Spinal cord (tissue), 10 donors: ENCODE data around the gene OR2B3. TPM values are rescaled to one million over a fixed set of nuclear protein-coding genes. Genes with fewer than 3 reads are reported as not detected.
"Not testable (repeated sequence)": the region's sequence is repeated elsewhere in the genome, so short reads cannot be mapped to it uniquely, and the experiment has no call there.

Experiments used
- DNase-seq, 6 donors: peaks; one replicate each; pipeline versions ENCODE4 v3.0.0 to v3.0.0-alpha.2; 2013 to 2015; ENCODE audit warnings: low spot score in 6 of 6, low read depth in 4 of 6
- H3K27ac ChIP-seq: one replicate; pipeline ENCODE4 v1.5.1; 2013; ENCODE audit warnings: low read depth, low read length, control low read depth
- H3K27me3 ChIP-seq: one replicate; pipeline ENCODE4 v1.6.1; 2013; ENCODE audit warnings: low read length; ENCODE audit not compliant: control insufficient read depth, insufficient read depth
- H3K36me3 ChIP-seq: one replicate; pipeline ENCODE4 v1.6.1; 2013; ENCODE audit warnings: low read length; ENCODE audit not compliant: control insufficient read depth, insufficient read depth
- H3K4me1 ChIP-seq: one replicate; pipeline ENCODE4 v1.6.1; 2013; ENCODE audit warnings: low read length; ENCODE audit not compliant: control insufficient read depth, insufficient read depth
- H3K4me3 ChIP-seq: one replicate; pipeline ENCODE4 v1.5.1; 2013; ENCODE audit warnings: low read depth, low read length, control low read depth
- H3K9me3 ChIP-seq: one replicate; pipeline ENCODE4 v1.6.1; 2013; ENCODE audit warnings: low read length; ENCODE audit not compliant: control insufficient read depth, insufficient read depth
- WGBS: methylation state at CpG from one replicate; pipeline ENCODE4 v1.1.5; 2013; ENCODE audit warnings: missing lambda C conversion rate; ENCODE audit not compliant: insufficient coverage; 5-methylcytosine and 5-hydroxymethylcytosine counted together
- long read RNA-seq, 4 donors: transcript quantifications; one replicate each; lab custom pipeline, GENCODE V29; 2026
- polyA plus RNA-seq, 2 donors: library from polyadenylated mRNA; unstranded; fragments of 120-200 nt; gene quantifications; one replicate each; pipeline ENCODE4 v1.2.1, GENCODE V29; 2013; ENCODE audit not compliant: insufficient read length in 2 of 2
- total RNA-seq, 2 donors: library from RNA; depleted of rRNA in 1 of 2; stranded (reverse); fragments of 120-200 nt in 1 of 2; fragments of >200 nt in 1 of 2; gene quantifications; one replicate each; pipeline versions ENCODE4 v1.2.3 to v1.2.4, GENCODE V29; 2013 to 2014
- donor health status: healthy.

Gene OR2B3, protein sequence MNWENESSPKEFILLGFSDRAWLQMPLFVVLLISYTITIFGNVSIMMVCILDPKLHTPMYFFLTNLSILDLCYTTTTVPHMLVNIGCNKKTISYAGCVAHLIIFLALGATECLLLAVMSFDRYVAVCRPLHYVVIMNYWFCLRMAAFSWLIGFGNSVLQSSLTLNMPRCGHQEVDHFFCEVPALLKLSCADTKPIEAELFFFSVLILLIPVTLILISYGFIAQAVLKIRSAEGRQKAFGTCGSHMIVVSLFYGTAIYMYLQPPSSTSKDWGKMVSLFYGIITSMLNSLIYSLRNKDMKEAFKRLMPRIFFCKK
- total RNA-seq (not detected), polyA plus RNA-seq (not detected)
- long read RNA-seq, donor 1, result 0 reads
- long read RNA-seq, donor 2, result 0 reads
- long read RNA-seq, donor 3, result 0 reads
- long read RNA-seq, donor 4, result 0 reads

DNA sequence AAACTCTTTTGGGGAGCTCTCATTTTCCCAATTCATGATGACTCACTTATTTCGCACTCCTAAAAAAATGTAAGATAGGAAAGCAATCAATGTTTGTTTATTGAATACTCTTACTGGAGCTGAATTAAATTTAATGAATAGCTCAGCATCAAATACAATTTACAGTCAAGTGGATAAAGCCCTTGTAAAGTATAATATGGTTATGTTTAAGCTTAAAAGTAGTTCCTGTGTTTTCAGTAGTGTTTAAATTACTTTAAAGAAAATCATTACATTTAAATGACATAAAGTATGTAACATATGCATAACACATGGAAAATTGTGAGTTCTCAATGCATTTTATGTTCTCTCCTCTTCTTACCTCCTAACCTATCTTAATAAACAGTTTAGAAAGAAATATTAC, at the start of gene OR2B3:
TSS of gene OR2B3 (minus strand) at position 101 of the 400 bp plus-strand sequence. CDS start at position 36, 65 bp downstream.
- H3K9me3 ChIP-seq, result no peaks in the 10 kb centered on the region
- no peaks in the 10 kb centered on the region for H3K36me3 ChIP-seq
- H3K27ac ChIP-seq, result no peak within 1 kb of the TSS
- H3K4me3 ChIP-seq, result no peak within 1 kb of the TSS
- no CpG with 5 or more reads among the region's 1 CpG for WGBS
- no peaks in the 10 kb centered on the region for H3K4me1 ChIP-seq
- DNase-seq, result no peak
- no peaks in the 10 kb centered on the region for H3K27me3 ChIP-seq

DNA sequence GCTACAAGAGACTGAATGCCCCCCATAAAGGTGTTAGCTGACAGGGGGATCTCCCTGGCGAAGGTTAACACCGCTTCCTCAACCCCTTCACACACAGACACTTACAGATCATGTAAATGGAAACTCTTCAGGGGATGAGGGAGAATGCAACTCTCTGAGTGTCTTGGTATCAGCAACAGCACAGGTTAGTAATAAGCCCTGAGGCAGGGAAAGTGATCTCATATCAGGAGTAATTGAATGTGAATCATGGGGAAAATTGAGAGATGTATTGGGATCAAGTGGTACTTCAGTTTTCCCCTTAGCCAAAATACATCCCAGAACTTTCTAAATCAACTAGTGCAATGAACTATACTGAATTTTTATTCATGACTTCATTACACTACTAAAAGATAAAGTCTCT, 44.6 kb upstream of the OR2B3 start:
- WGBS, result no CpG with 5 or more reads among the region's 2 CpGs
- Histone ChIP-seq H3K27ac (no peak overlapping the region), H3K27me3 (no peaks in the 10 kb centered on the region), H3K9me3 (no peaks in the 10 kb centered on the region), H3K4me3 (no peak overlapping the region), H3K36me3 (no peaks in the 10 kb centered on the region), H3K4me1 (no peaks in the 10 kb centered on the region)
- no peak for DNase-seq

DNA sequence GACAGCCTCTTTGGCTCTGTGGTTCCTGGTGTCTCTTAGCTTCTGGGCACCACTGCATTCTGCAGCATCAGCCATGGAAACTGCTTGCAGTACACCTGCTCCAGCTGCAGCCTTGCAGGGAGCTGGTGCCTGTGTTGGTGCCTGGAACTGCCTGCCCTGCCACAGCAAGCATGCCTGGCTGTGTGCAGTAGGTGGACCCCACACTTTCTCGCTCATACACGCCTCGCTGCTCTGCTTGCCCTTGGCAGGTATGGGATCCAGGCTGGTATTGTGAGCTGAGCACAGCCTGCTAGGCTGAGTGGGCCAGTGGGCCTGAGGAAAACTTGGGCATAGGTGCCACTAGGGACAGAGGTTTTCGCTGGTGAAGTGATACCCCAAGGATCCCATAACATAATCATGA, 43.5 kb upstream of the OR2B3 start:
- H3K27ac ChIP-seq, result no peak overlapping the region
- 97% methylated on average over 3 of the region's 4 CpGs for WGBS
- H3K4me1 ChIP-seq, result no peaks in the 10 kb centered on the region
- no peak for DNase-seq
- H3K27me3 ChIP-seq, result no peaks in the 10 kb centered on the region
- no peaks in the 10 kb centered on the region for H3K36me3 ChIP-seq
- no peak overlapping the region for H3K4me3 ChIP-seq
- no peaks in the 10 kb centered on the region for H3K9me3 ChIP-seq

DNA sequence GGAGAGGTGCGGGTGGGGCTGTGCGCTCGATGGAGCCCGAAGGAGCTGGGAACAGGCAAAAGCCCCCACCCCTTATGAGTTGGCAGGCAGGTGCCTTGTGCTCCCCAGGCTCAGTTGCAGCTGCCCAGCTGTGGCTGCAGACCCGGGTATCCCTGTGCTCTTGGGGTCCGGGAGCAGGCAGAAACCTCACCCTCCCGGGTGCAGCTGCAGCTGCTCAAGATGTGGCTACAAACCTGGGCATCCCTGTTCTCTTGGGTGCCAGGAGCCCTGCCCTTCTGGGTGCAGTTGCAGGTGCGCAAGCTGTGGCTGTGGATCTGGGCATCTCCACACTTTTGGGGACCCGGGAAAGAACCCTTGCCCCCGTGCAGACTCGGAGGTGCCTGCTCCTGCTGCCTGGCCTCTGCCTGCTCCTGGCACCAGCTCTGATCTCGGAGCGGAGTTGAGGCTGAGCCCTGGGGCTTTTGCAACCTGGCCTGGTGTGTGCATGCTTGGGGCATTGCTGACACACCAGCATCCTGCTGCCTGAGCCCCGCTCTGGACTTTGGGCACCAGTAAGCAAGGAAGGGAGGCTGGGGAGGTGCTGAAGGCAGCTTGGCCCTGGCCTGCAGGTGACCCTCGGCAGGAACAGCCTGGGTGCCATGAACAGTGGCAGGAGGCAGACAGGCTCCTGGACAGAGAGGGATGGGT, 42.4 kb upstream of the OR2B3 start:
- Histone ChIP-seq H3K27me3 (no peaks in the 10 kb centered on the region), H3K27ac (no peak overlapping the region), H3K4me1 (no peaks in the 10 kb centered on the region), H3K9me3 (no peaks in the 10 kb centered on the region), H3K4me3 (no peak overlapping the region), H3K36me3 (no peaks in the 10 kb centered on the region)
- no peak for DNase-seq
- 79% methylated on average over 15 of the region's 15 CpGs for WGBS

DNA sequence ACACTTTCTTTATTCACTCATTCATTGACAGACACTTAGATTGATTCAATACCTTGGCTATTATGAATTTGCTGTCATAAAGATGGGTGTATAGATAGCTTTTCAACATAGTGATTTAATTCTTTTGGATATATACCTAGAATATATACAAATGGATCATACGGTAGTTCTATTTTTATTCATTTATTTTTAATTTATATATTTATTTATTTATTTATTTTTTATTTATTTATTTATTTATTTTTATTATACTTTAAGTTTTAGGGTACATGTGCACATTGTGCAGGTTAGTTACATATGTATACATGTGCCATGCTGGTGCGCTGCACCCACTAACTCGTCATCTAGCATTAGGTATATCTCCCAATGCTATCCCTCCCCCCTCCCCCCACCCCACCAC, 27.9 kb upstream of the OR2B3 start:
- H3K36me3 ChIP-seq, H3K4me1 ChIP-seq, H3K4me3 ChIP-seq, H3K27ac ChIP-seq, DNase-seq, H3K9me3 ChIP-seq, H3K27me3 ChIP-seq: not testable (repeated sequence)
- WGBS, result no CpG with 5 or more reads among the region's 3 CpGs

DNA sequence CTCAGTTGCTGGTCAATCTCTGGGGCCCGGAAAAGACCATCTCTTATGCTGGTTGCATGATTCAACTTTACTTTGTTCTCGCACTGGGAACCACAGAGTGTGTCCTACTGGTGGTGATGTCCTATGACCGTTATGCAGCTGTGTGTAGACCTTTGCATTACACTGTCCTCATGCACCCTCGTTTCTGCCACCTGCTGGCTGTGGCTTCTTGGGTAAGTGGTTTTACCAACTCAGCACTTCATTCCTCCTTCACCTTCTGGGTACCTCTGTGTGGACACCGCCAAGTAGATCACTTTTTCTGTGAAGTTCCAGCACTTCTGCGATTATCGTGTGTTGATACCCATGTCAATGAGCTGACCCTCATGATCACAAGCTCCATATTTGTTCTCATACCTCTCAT, 25.0 kb upstream of the OR2B3 start:
- no peaks in the 10 kb centered on the region for H3K36me3 ChIP-seq
- DNase-seq, result no peak
- WGBS, result 91% methylated on average over 6 of the region's 7 CpGs
- no peaks in the 10 kb centered on the region for H3K4me1 ChIP-seq
- no peaks in the 10 kb centered on the region for H3K9me3 ChIP-seq
- no peaks in the 10 kb centered on the region for H3K27me3 ChIP-seq
- H3K27ac ChIP-seq, result no peak overlapping the region
- H3K4me3 ChIP-seq, result no peak overlapping the region

DNA sequence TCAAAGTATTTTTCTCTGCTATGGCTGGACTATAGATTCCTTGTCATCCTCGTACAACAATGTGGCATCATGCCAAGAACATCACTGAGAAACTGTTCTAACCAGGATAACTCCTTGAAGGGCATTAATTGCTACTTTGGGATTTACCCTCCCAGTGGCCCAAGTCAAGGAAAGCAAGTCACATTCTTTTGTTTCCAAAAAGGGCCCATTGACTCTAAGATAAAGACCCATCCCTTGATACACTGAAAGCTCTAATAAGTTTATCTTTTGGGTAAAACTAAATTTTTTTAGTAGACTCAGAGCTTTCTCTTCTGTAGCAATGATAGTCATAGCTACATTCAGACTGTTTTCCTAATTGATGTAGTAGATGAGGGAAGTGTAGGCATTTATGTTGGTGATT, 20.6 kb upstream of the OR2B3 start, which contains the start of gene OR2J3:
TSS of gene OR2J3 (plus strand) at position 301 of the 400 bp plus-strand sequence. CDS start 3,833 bp downstream, outside the sequence.
- no peaks in the 10 kb centered on the region for H3K4me1 ChIP-seq
- H3K27me3 ChIP-seq, result no peaks in the 10 kb centered on the region
- H3K4me3 ChIP-seq, result no peak within 1 kb of the TSS
- DNase-seq, result no peak
- no peak within 1 kb of the TSS for H3K27ac ChIP-seq
- WGBS, result 36% methylated on average over 1 of the region's 1 CpG
- no peaks in the 10 kb centered on the region for H3K9me3 ChIP-seq
- no peaks in the 10 kb centered on the region for H3K36me3 ChIP-seq

DNA sequence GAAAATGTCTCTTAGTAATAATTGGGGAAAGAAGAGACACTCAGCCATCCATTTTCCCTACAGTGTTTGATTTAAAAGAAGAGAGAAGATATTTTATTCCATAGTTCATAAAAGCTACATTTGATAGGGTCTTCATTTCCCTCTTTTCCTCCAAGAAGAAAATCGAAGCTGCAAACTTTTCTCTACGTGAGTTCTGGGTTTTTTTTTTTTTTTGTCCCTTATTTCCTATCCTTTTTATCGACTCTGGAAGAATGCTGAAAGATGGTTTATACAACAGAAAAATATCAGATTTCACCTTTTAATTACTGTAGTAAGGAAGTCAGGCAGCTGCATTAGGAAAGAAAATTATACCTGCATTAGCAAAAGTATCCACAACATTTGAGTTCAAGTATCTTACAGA, 12.1 kb upstream of the OR2B3 start, which contains the start of gene OR2J1:
TSS of gene OR2J1 (plus strand) at position 301 of the 400 bp plus-strand sequence. CDS start 1,453 bp downstream, outside the sequence.
- H3K36me3 ChIP-seq, result no peaks in the 10 kb centered on the region
- H3K4me3 ChIP-seq, result no peak within 1 kb of the TSS
- WGBS, result no CpG with 5 or more reads among the region's 3 CpGs
- no peaks in the 10 kb centered on the region for H3K4me1 ChIP-seq
- H3K27ac ChIP-seq, result no peak within 1 kb of the TSS
- H3K27me3 ChIP-seq, result no peaks in the 10 kb centered on the region
- no peaks in the 10 kb centered on the region for H3K9me3 ChIP-seq
- no peak for DNase-seq

DNA sequence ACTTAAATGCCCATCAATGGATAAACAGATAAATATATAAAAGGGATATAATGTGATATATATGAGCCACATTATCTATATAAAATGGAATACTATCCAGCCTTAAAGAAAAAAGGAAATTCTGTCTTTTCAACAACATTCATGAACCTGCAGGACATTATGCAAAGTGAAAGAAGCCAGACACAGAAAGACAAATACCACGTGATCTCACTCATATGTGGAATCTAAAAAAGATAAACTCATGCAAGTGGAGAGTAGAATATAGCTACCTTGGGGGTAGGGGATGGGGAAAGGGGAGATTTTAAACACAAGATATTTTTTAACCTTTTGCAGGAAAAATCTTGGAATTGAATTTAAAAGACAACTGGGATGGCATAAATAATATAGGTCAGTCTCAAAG, 10.7 kb upstream of the OR2B3 start:
- H3K4me3 ChIP-seq, result no peak overlapping the region
- H3K9me3 ChIP-seq, result no peaks in the 10 kb centered on the region
- no peaks in the 10 kb centered on the region for H3K4me1 ChIP-seq
- H3K36me3 ChIP-seq, result no peaks in the 10 kb centered on the region
- H3K27me3 ChIP-seq, result no peaks in the 10 kb centered on the region
- no CpG with 5 or more reads among the region's 1 CpG for WGBS
- DNase-seq, result no peak
- H3K27ac ChIP-seq, result no peak overlapping the region
